ENCODE measurements around the gene AATK. TPM values are rescaled to one million over a fixed set of nuclear protein-coding genes. Genes with fewer than 3 reads are reported as not detected.

The AATK gene
- total and polyA plus RNA-seq, 2 of the 4 experiments (the other 2 are of a cell fraction): under 0.01 to 0.21 TPM

GRCh38 chr17:81119223-81120148 is 46.5 kb downstream of the AATK start:
- Histone ChIP-seq H3K4me2 (ENCODE audit: low read depth, low read length) (peak overlapping the region; percentile 93), H3K23ac (ENCODE audit: low read depth, low read length) (no peak overlapping the region), H2BK120ac (ENCODE audit: low read depth, low read length) (no peak overlapping the region), H4K8ac (ENCODE audit: low read depth in 2 of 2, low read length in 2 of 2) (peak overlapping the region in 1 of 2 experiments; percentile 49; a peak in 1 of 4 replicates), H3K4me3 (ENCODE audit: insufficient read depth, low read depth, low read length) (peak overlapping the region; percentile 49), H3K9me1 (ENCODE audit: insufficient read depth, low read length) (no peaks in the 10 kb centered on the region), H3K9me3 (ENCODE audit: control insufficient read depth, insufficient read depth, low read length) (no peaks in the 10 kb centered on the region), H3K4ac (ENCODE audit: low read depth, low read length) (no peak overlapping the region; the same call in 1 of the 2 replicates), H4K91ac (ENCODE audit: insufficient read depth, low read depth, low read length) (no peak overlapping the region), H3K14ac (replicated peaks; ENCODE audit: low read depth, low read length) (0 out of 2 replicates have a peak overlapping the region, but pooled peaks have one; percentile 13), H2BK20ac (ENCODE audit: low read depth, low read length) (no peak overlapping the region), H3K9ac (ENCODE audit: low read depth, low read length) (no peak overlapping the region), H3K36me3 (ENCODE audit: control insufficient read depth, insufficient read depth, low read length) (no peaks in the 10 kb centered on the region), H2BK15ac (ENCODE audit: low read depth, low read length) (no peak overlapping the region), H2AFZ (replicated peaks; ENCODE audit: low read length, poor library complexity) (peak overlapping the region; percentile 91), H4K20me1 (ENCODE audit: insufficient read depth, low read length) (no peaks in the 10 kb centered on the region), H2BK5ac (ENCODE audit: low read depth, low read length, poor library complexity, severe bottlenecking) (no peak overlapping the region), H2AK5ac (ENCODE audit: low read depth, low read length) (no peak overlapping the region), H3K27me3 (ENCODE audit: control insufficient read depth, insufficient read depth, low read length) (peaks cover 27% of the 10 kb centered on the region; the same call in 1 of the 2 replicates), H3K27ac (ENCODE audit: insufficient read depth, low read length) (no peak overlapping the region), H2AK9ac (replicated peaks; ENCODE audit: low read depth, low read length, poor library complexity) (no peak overlapping the region), H3K4me1 (ENCODE audit: control insufficient read depth, insufficient read depth, low read length) (peaks cover 3% of the 10 kb centered on the region), H3K56ac (ENCODE audit: extremely low read depth, insufficient read depth, low read length) (no peak overlapping the region), H3K18ac (ENCODE audit: low read depth, low read length) (no peak overlapping the region), H4K5ac (ENCODE audit: low read depth, low read length) (0 out of 2 replicates have a peak overlapping the region, but pooled peaks have one; percentile 15), H3K79me1 (ENCODE audit: low read depth in 1 of 2, low read length in 2 of 2) (no peaks in the 10 kb centered on the region)
- WGBS, 2 experiments (ENCODE audit: extremely low coverage in 2 of 2, insufficient read length in 1 of 2): 31% methylated on average over 51 of the region's 89 CpGs; no CpG with 5 or more reads in 1 of the 2 experiments
- intact Hi-C loops (cut with micrococcal nuclease): no loop called here
- ATAC-seq (ENCODE audit: low read depth) (peak; percentile 75), DNase-seq (peak; percentile 92)
- ChIA-PET POLR2A (ENCODE audit: unreplicated experiment) (no interaction called here), CTCF (no interaction called here)
- peak; percentile 66 for TF ChIP-seq BHLHE40 (IDR thresholded peaks at IDR 0.05; ENCODE audit: low read depth, low read length)
- TF ChIP-seq, protein P1, sequence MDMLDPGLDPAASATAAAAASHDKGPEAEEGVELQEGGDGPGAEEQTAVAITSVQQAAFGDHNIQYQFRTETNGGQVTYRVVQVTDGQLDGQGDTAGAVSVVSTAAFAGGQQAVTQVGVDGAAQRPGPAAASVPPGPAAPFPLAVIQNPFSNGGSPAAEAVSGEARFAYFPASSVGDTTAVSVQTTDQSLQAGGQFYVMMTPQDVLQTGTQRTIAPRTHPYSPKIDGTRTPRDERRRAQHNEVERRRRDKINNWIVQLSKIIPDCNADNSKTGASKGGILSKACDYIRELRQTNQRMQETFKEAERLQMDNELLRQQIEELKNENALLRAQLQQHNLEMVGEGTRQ (IDR thresholded peaks at IDR 0.05; ENCODE audit: low read depth, low read length): peak; percentile 78
- 0 out of 2 replicates have a peak, but pooled peaks have one; percentile 10 for TF ChIP-seq CTCF (conservative IDR thresholded peaks at IDR 0.05; ENCODE audit: low read depth, low read length)
- TF ChIP-seq MAZ (IDR thresholded peaks at IDR 0.05; ENCODE audit: borderline replicate concordance, low read depth, low read length): peak; percentile 27; the same call in 1 of the 2 replicates
- TF ChIP-seq, protein P2, sequence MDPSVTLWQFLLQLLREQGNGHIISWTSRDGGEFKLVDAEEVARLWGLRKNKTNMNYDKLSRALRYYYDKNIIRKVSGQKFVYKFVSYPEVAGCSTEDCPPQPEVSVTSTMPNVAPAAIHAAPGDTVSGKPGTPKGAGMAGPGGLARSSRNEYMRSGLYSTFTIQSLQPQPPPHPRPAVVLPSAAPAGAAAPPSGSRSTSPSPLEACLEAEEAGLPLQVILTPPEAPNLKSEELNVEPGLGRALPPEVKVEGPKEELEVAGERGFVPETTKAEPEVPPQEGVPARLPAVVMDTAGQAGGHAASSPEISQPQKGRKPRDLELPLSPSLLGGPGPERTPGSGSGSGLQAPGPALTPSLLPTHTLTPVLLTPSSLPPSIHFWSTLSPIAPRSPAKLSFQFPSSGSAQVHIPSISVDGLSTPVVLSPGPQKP (IDR thresholded peaks at IDR 0.05; ENCODE audit: borderline replicate concordance, low read depth, low read length): no peak
- peak; percentile 4; the same call in 1 of the 2 replicates for TF ChIP-seq FOS (IDR thresholded peaks at IDR 0.05; ENCODE audit: low read depth, low read length)
- TF ChIP-seq MXI1 (IDR thresholded peaks at IDR 0.05; ENCODE audit: borderline replicate concordance, low read depth, low read length): no peak
- TF ChIP-seq CHD1 (IDR thresholded peaks at IDR 0.05; ENCODE audit: low read depth, low read length): no peak
- TF ChIP-seq NFE2L2 (IDR thresholded peaks at IDR 0.05; ENCODE audit: low read depth, low read length): no peak
- no peak for TF ChIP-seq RAD21 (IDR thresholded peaks at IDR 0.05; ENCODE audit: low read length)
- 0 out of 2 replicates have a peak, but pooled peaks have one; percentile 11 for TF ChIP-seq CEBPB (IDR thresholded peaks at IDR 0.05; ENCODE audit: low read depth, low read length)
- BruUV-seq (replicated peaks): no TSS peak
- in situ Hi-C loops (cut with MboI; ENCODE audit: low sequenced_read_pairs): no loop called here
- dilution Hi-C loops (cut with HindIII; ENCODE audit: low sequenced_read_pairs, unreplicated experiment): no loop called here

Measured in IMR-90 (cell line).